HEK293 (cell line): Measurements from ENCODE around the gene DLG2.
"Not testable (repeated sequence)": the region's sequence is repeated elsewhere in the genome, so short reads cannot be mapped to it uniquely, and the experiment has no call there.

ENCODE experiments used
- CTCF ChIP-seq: fragments of 450-650 bp; formaldehyde crosslinking; IDR thresholded peaks from 2 replicates; pipeline ENCODE4 v1.5.1; 2016; ENCODE audit warnings: missing biosample characterization, missing genetic modification characterization
- SETDB1 ChIP-seq: IDR thresholded peaks from one replicate; pipeline ENCODE4 v1.6.1; 2017; ENCODE audit warnings: mild to moderate bottlenecking, low read length, moderate library complexity, mixed read lengths; ENCODE audit not compliant: insufficient read length
- ZBTB44 ChIP-seq: fragments of 450-650 bp; IDR thresholded peaks from 2 replicates; pipeline ENCODE4 v1.5.1; 2018; ENCODE audit warnings: missing biosample characterization, mild to moderate bottlenecking, missing genetic modification characterization
- ZBTB48 ChIP-seq: fragments of 450-650 bp; formaldehyde crosslinking; IDR thresholded peaks from 2 replicates; pipeline ENCODE4 v1.5.1; 2016; ENCODE audit warnings: missing biosample characterization, missing genetic modification characterization
- ZBTB7A ChIP-seq: fragments of 450-650 bp; formaldehyde crosslinking; IDR thresholded peaks from 2 replicates; pipeline ENCODE4 v1.5.1; 2016; ENCODE audit warnings: low read depth, missing biosample characterization, missing genetic modification characterization
- ZFP41 ChIP-seq: fragments of 450-650 bp; formaldehyde crosslinking; IDR thresholded peaks from 2 replicates; pipeline ENCODE4 v1.5.1; 2016; ENCODE audit warnings: missing biosample characterization, missing genetic modification characterization, borderline replicate concordance
- ZNF664 ChIP-seq: fragments of 450-650 bp; formaldehyde crosslinking; IDR thresholded peaks from 2 replicates; pipeline ENCODE4 v1.5.1; 2016; ENCODE audit warnings: missing biosample characterization, missing genetic modification characterization

DNA sequence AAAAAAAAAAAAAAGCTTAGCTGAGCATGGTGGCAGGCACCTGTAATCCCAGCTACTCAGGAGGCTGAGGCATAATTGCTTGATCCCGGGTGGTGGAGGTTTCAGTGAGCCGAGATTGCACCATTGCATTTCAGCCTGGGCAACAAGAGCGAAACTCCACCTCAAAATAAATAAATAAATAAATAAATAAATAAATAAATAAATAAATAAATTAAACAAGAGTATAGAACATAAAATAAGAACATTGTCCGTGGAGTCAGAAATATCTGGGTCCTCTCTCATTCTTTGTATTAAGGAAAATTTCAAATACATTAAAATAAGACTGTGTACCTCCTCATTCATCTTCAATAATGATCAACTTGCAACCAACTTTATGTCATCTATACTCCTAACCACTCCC lies 843.0 kb downstream of the DLG2 start:
- not testable (repeated sequence) for TF ChIP-seq SETDB1; ZBTB48 (tag by site-specific recombination); ZNF664 (tag by site-specific recombination); CTCF (tag by site-specific recombination); ZBTB7A (tag by site-specific recombination); ZFP41 (tag by site-specific recombination); ZBTB44 (tag by site-specific recombination)
